HG02943 (cell line): ENCODE results near the gene LRIT3.

Source experiments
- ATAC-seq: cut with Tn5 transposase; IDR thresholded peaks from one replicate; pipeline ENCODE4 v1.9.1; 2021; ENCODE audit warnings: mild to moderate bottlenecking, low read depth, moderate library complexity; ENCODE audit not compliant: unreplicated experiment

LRIT3 gene

GRCh38 chr4:109887071-109887470, 39.2 kb downstream of the LRIT3 start:
- no peak for ATAC-seq

GRCh38 chr4:109890076-109890475, 42.2 kb downstream of the LRIT3 start:
- ATAC-seq = no peak

- no peak for ATAC-seq
Observed at GRCh38 chr4:109902559-109903251, 54.8 kb downstream of the LRIT3 start.

- no peak for ATAC-seq
Observed at GRCh38 chr4:109908731-109909130, 60.8 kb downstream of the LRIT3 start.

- ATAC-seq = no peak
Observed at GRCh38 chr4:109910256-109910655, 62.3 kb downstream of the LRIT3 start.

GRCh38 chr4:109912706-109913595, 65.0 kb downstream of the LRIT3 start, which contains the start of gene EGF:
EGF (plus strand) TSS chr4:109912883; CDS start chr4:109913336, 453 bp downstream.
- ATAC-seq = no peak

- no peak for ATAC-seq
Observed at GRCh38 chr4:109913596-109914241, 65.8 kb downstream of the LRIT3 start.

- no peak for ATAC-seq
Observed at GRCh38 chr4:109914322-109914721, 66.4 kb downstream of the LRIT3 start.

GRCh38 chr4:109915385-109916026, 67.6 kb downstream of the LRIT3 start:
- ATAC-seq = no peak

- ATAC-seq = no peak
Observed at GRCh38 chr4:109916027-109916409, 68.1 kb downstream of the LRIT3 start.

- ATAC-seq = no peak
Observed at GRCh38 chr4:109921384-109921808, 73.5 kb downstream of the LRIT3 start.
